Lower leg skin (tissue), 3 donors: ENCODE measurements around the gene NADK2.

ENCODE experiments used
- CTCF ChIP-seq, 3 donors: fragments of 450-650 bp; IDR thresholded peaks; one replicate each; pipeline ENCODE4 v1.5.1; 2016; ENCODE audit warnings: antibody characterized with exemption in 3 of 3, mild to moderate bottlenecking in 3 of 3, moderate library complexity in 2 of 3
- POLR2A ChIP-seq, 2 donors: fragments of 450-650 bp; IDR thresholded peaks; one replicate each; pipeline ENCODE4 v1.6.1; 2016 to 2017; ENCODE audit warnings: antibody characterized with exemption in 2 of 2, mild to moderate bottlenecking in 1 of 2, moderate library complexity in 1 of 2

- TF ChIP-seq CTCF (IDR thresholded peaks at IDR 0.05), result no peak
- TF ChIP-seq POLR2A (IDR thresholded peaks at IDR 0.05), result no peak
These were observed 4.9 kb downstream of the NADK2 start for GRCh38 chr5:36236801-36237200.
